K562 (cell line): ENCODE data around the gene PIK3C2B. TPM values are rescaled to one million over a fixed set of nuclear protein-coding genes. Genes with fewer than 3 reads are reported as not detected.

Source experiments
- GATAD2B ChIP-seq: fragments of 450-650 bp; IDR thresholded peaks from 2 replicates; pipeline ENCODE4 v1.6.1; 2017; ENCODE audit warnings: mild to moderate bottlenecking, borderline replicate concordance
- GTF2F1 ChIP-seq: IDR thresholded peaks from 2 replicates; pipeline ENCODE4 v1.6.1; 2011; ENCODE audit warnings: low read depth, low read length, improper control_type of control experiment
- NFATC3 ChIP-seq: fragments of 450-650 bp; IDR thresholded peaks from 2 replicates; pipeline ENCODE4 v1.6.1; 2017; ENCODE audit warnings: mild to moderate bottlenecking
- NR0B1 ChIP-seq: fragments of 450-650 bp; IDR thresholded peaks from one replicate; pipeline ENCODE4 v1.6.1; 2018; ENCODE audit warnings: mild to moderate bottlenecking, moderate library complexity; ENCODE audit not compliant: partially characterized antibody
- PHF21A ChIP-seq: fragments of 450-650 bp; IDR thresholded peaks from 2 replicates; pipeline ENCODE4 v1.6.1; 2017; ENCODE audit warnings: low read depth, borderline replicate concordance
- SRSF9 ChIP-seq: fragments of 200-400 bp; formaldehyde crosslinking; IDR thresholded peaks from 2 replicates; pipeline ENCODE4 v1.6.1; 2017; ENCODE audit warnings: low read depth, low read length, borderline replicate concordance
- ZNF395 ChIP-seq: fragments of 200-800 bp; sonication (Bioruptor generic); IDR thresholded peaks from 2 replicates; pipeline ENCODE4 v1.6.1; 2017; ENCODE audit warnings: missing genetic modification characterization, missing compliant biosample characterization
- ZNF609 ChIP-seq: sonication (generic); formaldehyde crosslinking; IDR thresholded peaks from 2 replicates; pipeline ENCODE4 v1.8.1; 2023; ENCODE audit warnings: missing genetic modification reagents, mild to moderate bottlenecking, borderline replicate concordance
- polyA plus RNA-seq, 8 experiments: library from polyadenylated mRNA; depleted of rRNA in 4 of 8; stranded (reverse) in 5 of 8; unstranded in 3 of 8; fragments of >200 nt; fragmentation: Nextera tagmentation in 2 of 8; fragmentation: Illumina TruSeq in 1 of 8; extraction: Ambion mirVana in 2 of 8; extraction: Trizol in 1 of 8; gene quantifications; 2 replicates each; pipeline versions ENCODE4 v1.2.1 to v1.2.3, GENCODE V29; 2011 to 2014; ENCODE audit warnings: inconsistent platforms in 1 of 8, missing spikeins in 1 of 8
- total RNA-seq, 7 experiments: library from RNA; depleted of rRNA in 6 of 7; stranded (reverse); fragments of >200 nt in 6 of 7; fragmentation: Illumina TruSeq in 2 of 7; extraction: Trizol in 2 of 7; gene quantifications; 2 replicates each; pipeline versions ENCODE4 v1.2.1 to v1.2.3, GENCODE V29; 2011 to 2021; ENCODE audit warnings: low replicate concordance in 1 of 7

PIK3C2B gene
- total and polyA plus RNA-seq, 9 of the 15 experiments (the other 6 are each of a cell fraction or from before 2014, with no cell fraction given), result 0.10 to 2.9 (median 0.72) TPM

- no peak for TF ChIP-seq GATAD2B
- TF ChIP-seq ZNF609 (CRISPR knock-in tag), result no peak
- TF ChIP-seq NFATC3, result no peak
- no peak for TF ChIP-seq NR0B1
- no peak for TF ChIP-seq ZNF395 (CRISPR knock-in tag)
- TF ChIP-seq SRSF9, result no peak
- TF ChIP-seq PHF21A, result no peak
- TF ChIP-seq GTF2F1, result no peak
- TF ChIP-seq, all 486 proteins: peak for 0
These were observed 14.6 kb upstream of the PIK3C2B start (continued) for GRCh38 chr1:204509186-204509635.
